HEK293 (cell line): ENCODE data around the gene WDHD1.
A peak's percentile ranks its signal among the peaks of the same experiment; 100 is the strongest.

ENCODE experiments used
- CTCF ChIA-PET: fragments of 350-600 bp; formaldehyde crosslinking; extraction: SDS; loops from one replicate; lab custom pipeline; 2021; ENCODE audit warnings: antibody characterized with exemption; lab: Yijun Ruan, JAX
- POLR2A ChIA-PET: fragments of 300-600 bp; formaldehyde crosslinking; extraction: SDS; loops from one replicate; lab custom pipeline; 2020; ENCODE audit warnings: antibody characterized with exemption, inconsistent platforms; lab: Yijun Ruan, JAX
- H3K27ac ChIP-seq: fragments of 200-500 bp; sonication (Bioruptor generic); 2 replicates; pipeline ENCODE4 v1.5.1; 2014; ENCODE audit warnings: low read depth, low read length, control low read depth, inconsistent platforms; ENCODE audit errors: extremely low read depth
- H3K36me3 ChIP-seq, 2 experiments: fragments of 200-500 bp in 1 of 2; sonication (Bioruptor generic) in 1 of 2; 1 replicate in 1 of 2; 2 replicates in 1 of 2; pipeline ENCODE4 v1.5.1; 2014 to 2017; ENCODE audit warnings: inconsistent platforms in 2 of 2, low read length in 2 of 2; ENCODE audit not compliant: control insufficient read depth in 2 of 2, insufficient read depth in 1 of 2
- H3K4me1 ChIP-seq: fragments of 200-500 bp; sonication (Bioruptor generic); 2 replicates; pipeline ENCODE4 v1.5.1; 2014; ENCODE audit warnings: mild to moderate bottlenecking, low read length, inconsistent platforms; ENCODE audit not compliant: control insufficient read depth, insufficient read depth
- H3K4me3 ChIP-seq: 2 replicates; pipeline ENCODE4 v1.5.1; 2011; ENCODE audit warnings: low read depth, mild to moderate bottlenecking, control low read depth, low read length, moderate library complexity
- H3K9me3 ChIP-seq: fragments of 200-500 bp; sonication (Bioruptor generic); 2 replicates; pipeline ENCODE4 v1.5.1; 2014; ENCODE audit warnings: low read depth, low read length, inconsistent platforms; ENCODE audit not compliant: control insufficient read depth, insufficient read depth
- GLI4 ChIP-seq: fragments of 450-650 bp; formaldehyde crosslinking; IDR thresholded peaks from 2 replicates; pipeline ENCODE4 v1.5.1; 2016; ENCODE audit warnings: missing biosample characterization, missing genetic modification characterization
- HOXA7 ChIP-seq: sonication (generic); formaldehyde crosslinking; IDR thresholded peaks from 2 replicates; pipeline ENCODE4 v1.8.1; 2022; ENCODE audit warnings: missing genetic modification reagents, borderline replicate concordance
- KLF9 ChIP-seq: fragments of 450-650 bp; formaldehyde crosslinking; IDR thresholded peaks from 2 replicates; pipeline ENCODE4 v1.5.1; 2016; ENCODE audit warnings: missing biosample characterization, missing genetic modification characterization, low read depth
- PRDM6 ChIP-seq: fragments of 450-650 bp; formaldehyde crosslinking; IDR thresholded peaks from 2 replicates; pipeline ENCODE4 v1.5.1; 2017; ENCODE audit warnings: missing biosample characterization, missing genetic modification characterization
- SETDB1 ChIP-seq: IDR thresholded peaks from one replicate; pipeline ENCODE4 v1.6.1; 2017; ENCODE audit warnings: mild to moderate bottlenecking, low read length, moderate library complexity, mixed read lengths; ENCODE audit not compliant: insufficient read length
- ZBTB21 ChIP-seq: fragments of 450-650 bp; formaldehyde crosslinking; IDR thresholded peaks from 2 replicates; pipeline ENCODE4 v1.5.1; 2017; ENCODE audit warnings: missing biosample characterization, missing genetic modification characterization
- ZBTB49 ChIP-seq: fragments of 450-650 bp; formaldehyde crosslinking; IDR thresholded peaks from 2 replicates; pipeline ENCODE4 v1.5.1; 2016; ENCODE audit warnings: missing biosample characterization, missing genetic modification characterization, low read depth
- ZEB2 ChIP-seq: fragments of 450-650 bp; formaldehyde crosslinking; IDR thresholded peaks from 2 replicates; pipeline ENCODE4 v1.5.1; 2016; ENCODE audit warnings: missing biosample characterization, missing genetic modification characterization
- ZNF112 ChIP-seq: fragments of 450-650 bp; formaldehyde crosslinking; IDR thresholded peaks from 2 replicates; pipeline ENCODE4 v1.5.0; 2017; ENCODE audit warnings: missing biosample characterization, missing genetic modification characterization
- ZNF174 ChIP-seq: fragments of 450-650 bp; formaldehyde crosslinking; IDR thresholded peaks from 2 replicates; pipeline ENCODE4 v1.5.0; 2017; ENCODE audit warnings: missing biosample characterization, mild to moderate bottlenecking, missing genetic modification characterization
- ZNF19 ChIP-seq: fragments of 450-650 bp; formaldehyde crosslinking; IDR thresholded peaks from 2 replicates; pipeline ENCODE4; 2016; ENCODE audit warnings: missing biosample characterization, missing genetic modification characterization, low read depth
- ZNF24 ChIP-seq: fragments of 450-650 bp; formaldehyde crosslinking; IDR thresholded peaks from 2 replicates; pipeline ENCODE4 v1.5.1; 2016; ENCODE audit warnings: missing biosample characterization, missing genetic modification characterization
- ZNF660 ChIP-seq: fragments of 450-650 bp; IDR thresholded peaks from 2 replicates; pipeline ENCODE4 v1.5.1; 2018; ENCODE audit warnings: missing biosample characterization, mild to moderate bottlenecking, missing genetic modification characterization
- ZSCAN16 ChIP-seq: fragments of 450-650 bp; formaldehyde crosslinking; IDR thresholded peaks from 2 replicates; pipeline ENCODE4 v1.5.1; 2016; ENCODE audit warnings: missing biosample characterization, missing genetic modification characterization
- TF ChIP-seq, protein P1 (sequence below): fragments of 450-650 bp; IDR thresholded peaks from 2 replicates; pipeline ENCODE4 v1.5.1; 2018; ENCODE audit warnings: missing biosample characterization, mild to moderate bottlenecking, missing genetic modification characterization

WDHD1 gene

GRCh38 chr14:54890788-54891187, 136.1 kb downstream of the WDHD1 start:
- POLR2A ChIA-PET = no interaction called here
- Histone ChIP-seq H3K4me1 (peaks cover 22% of the 10 kb centered on the region; the same call in 1 of the 2 replicates), H3K36me3 (no peaks in the 10 kb centered on the region), H3K4me3 (no peak overlapping the region), H3K9me3 (no peaks in the 10 kb centered on the region), H3K27ac (no peak overlapping the region)
- TF ChIP-seq KLF9 (tag by site-specific recombination) = no peak
- no peak for TF ChIP-seq HOXA7 (CRISPR knock-in tag)
- TF ChIP-seq ZBTB21 (tag by site-specific recombination) = no peak
- no peak for TF ChIP-seq ZNF112
- no peak for TF ChIP-seq SETDB1
- TF ChIP-seq ZSCAN16 (tag by site-specific recombination) = no peak
- TF ChIP-seq ZEB2 (tag by site-specific recombination) = no peak
- no peak for TF ChIP-seq ZNF660 (tag by site-specific recombination)
- TF ChIP-seq ZBTB49 (tag by site-specific recombination) = no peak
- TF ChIP-seq, protein P1, sequence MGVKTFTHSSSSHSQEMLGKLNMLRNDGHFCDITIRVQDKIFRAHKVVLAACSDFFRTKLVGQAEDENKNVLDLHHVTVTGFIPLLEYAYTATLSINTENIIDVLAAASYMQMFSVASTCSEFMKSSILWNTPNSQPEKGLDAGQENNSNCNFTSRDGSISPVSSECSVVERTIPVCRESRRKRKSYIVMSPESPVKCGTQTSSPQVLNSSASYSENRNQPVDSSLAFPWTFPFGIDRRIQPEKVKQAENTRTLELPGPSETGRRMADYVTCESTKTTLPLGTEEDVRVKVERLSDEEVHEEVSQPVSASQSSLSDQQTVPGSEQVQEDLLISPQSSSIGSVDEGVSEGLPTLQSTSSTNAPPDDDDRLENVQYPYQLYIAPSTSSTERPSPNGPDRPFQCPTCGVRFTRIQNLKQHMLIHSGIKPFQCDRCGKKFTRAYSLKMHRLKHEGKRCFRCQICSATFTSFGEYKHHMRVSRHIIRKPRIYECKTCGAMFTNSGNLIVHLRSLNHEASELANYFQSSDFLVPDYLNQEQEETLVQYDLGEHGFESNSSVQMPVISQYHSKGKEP (tag by site-specific recombination) = no peak
- TF ChIP-seq GLI4 = no peak
- no peak for TF ChIP-seq ZNF24 (tag by site-specific recombination)
- no peak for TF ChIP-seq ZNF19 (tag by site-specific recombination)
- CTCF ChIA-PET = interaction anchor here (0.7 to 1.0 kb wide), 2 partner anchors 12 to 42 kb away, joined by 3 to 4 read pairs; partner anchors contain the start of gene GCH1

- Histone ChIP-seq H3K4me3 (no peak overlapping the region), H3K36me3 (no peaks in the 10 kb centered on the region), H3K9me3 (no peaks in the 10 kb centered on the region), H3K4me1 (peaks cover 14% of the 10 kb centered on the region; the same call in 1 of the 2 replicates), H3K27ac (no peak overlapping the region)
- TF ChIP-seq PRDM6 (tag by site-specific recombination) (peak; percentile 50; the same call in 1 of the 2 replicates), ZNF174 (tag by site-specific recombination) (no peak)
- CTCF ChIA-PET = interaction anchor here (0.7 kb wide), 2 partner anchors 42 to 119 kb away, joined by 3 read pairs; no protein-coding TSS in a partner anchor
- POLR2A ChIA-PET = no interaction called here
These were observed 137.0 kb downstream of the WDHD1 start for GRCh38 chr14:54889919-54890318.
